Fibroblast of mammary gland (primary cell): Measurements from ENCODE around the gene RRP15.
A peak's percentile ranks its signal among the peaks of the same experiment; 100 is the strongest.

ENCODE experiments used
- DNase-seq: peaks from one replicate; pipeline ENCODE4 v3.0.0-alpha.2; 2010; ENCODE audit warnings: low read depth
- H3K4me3 ChIP-seq: 2 replicates; pipeline ENCODE4 v1.5.1; 2011; ENCODE audit warnings: low read depth, mild to moderate bottlenecking, low read length, moderate library complexity; ENCODE audit not compliant: control insufficient read depth
- TF ChIP-seq, protein P1 (sequence below): conservative IDR thresholded peaks from 2 replicates; pipeline ENCODE4 v1.5.1; 2011; ENCODE audit warnings: low read depth, low read length, inconsistent platforms; ENCODE audit not compliant: control insufficient read depth, insufficient read depth

The RRP15 gene

DNA sequence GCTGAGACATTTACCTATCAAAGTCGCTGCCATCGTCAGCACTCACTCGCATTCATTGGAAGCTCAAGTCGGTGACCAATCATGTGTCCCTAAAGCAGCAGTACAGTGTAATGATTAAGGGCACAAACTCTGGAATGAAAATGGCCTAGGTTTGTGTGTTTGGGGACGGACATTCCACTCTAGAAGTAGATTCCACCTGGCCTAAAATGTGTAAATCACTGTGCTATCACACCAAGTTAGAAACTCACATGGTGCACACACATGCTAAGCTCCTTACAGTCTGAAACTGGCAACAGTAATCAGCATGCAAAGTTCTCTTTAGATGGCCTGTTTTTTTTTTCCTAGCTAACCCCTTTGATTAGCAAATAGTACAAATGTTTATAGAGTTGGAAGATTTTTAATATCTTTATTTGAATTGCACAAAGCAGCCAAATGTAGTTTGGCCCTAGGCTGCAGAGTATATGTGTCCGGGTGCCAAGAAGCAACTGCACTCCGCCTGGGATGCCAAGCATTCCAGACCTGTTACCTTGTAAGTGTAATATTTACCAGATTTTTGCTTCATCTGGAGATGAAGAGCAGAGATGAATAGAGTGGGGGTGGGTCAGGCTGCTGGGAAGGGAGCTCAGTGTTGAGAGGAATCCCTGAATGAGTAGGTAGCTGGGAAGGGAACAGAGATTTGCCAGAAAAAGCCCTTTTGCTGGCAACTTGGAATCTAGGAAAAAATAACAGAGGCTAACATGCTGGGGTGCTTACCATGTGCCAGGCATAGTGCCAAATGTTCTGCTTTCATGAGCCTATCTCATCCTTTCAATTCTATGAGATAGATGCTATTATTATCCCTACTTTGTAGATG lies 95.3 kb downstream of the RRP15 start:
- peak; percentile 73 for DNase-seq
- TF ChIP-seq, protein P1, sequence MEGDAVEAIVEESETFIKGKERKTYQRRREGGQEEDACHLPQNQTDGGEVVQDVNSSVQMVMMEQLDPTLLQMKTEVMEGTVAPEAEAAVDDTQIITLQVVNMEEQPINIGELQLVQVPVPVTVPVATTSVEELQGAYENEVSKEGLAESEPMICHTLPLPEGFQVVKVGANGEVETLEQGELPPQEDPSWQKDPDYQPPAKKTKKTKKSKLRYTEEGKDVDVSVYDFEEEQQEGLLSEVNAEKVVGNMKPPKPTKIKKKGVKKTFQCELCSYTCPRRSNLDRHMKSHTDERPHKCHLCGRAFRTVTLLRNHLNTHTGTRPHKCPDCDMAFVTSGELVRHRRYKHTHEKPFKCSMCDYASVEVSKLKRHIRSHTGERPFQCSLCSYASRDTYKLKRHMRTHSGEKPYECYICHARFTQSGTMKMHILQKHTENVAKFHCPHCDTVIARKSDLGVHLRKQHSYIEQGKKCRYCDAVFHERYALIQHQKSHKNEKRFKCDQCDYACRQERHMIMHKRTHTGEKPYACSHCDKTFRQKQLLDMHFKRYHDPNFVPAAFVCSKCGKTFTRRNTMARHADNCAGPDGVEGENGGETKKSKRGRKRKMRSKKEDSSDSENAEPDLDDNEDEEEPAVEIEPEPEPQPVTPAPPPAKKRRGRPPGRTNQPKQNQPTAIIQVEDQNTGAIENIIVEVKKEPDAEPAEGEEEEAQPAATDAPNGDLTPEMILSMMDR: no peak
- no peak overlapping the region for H3K4me3 ChIP-seq

DNA sequence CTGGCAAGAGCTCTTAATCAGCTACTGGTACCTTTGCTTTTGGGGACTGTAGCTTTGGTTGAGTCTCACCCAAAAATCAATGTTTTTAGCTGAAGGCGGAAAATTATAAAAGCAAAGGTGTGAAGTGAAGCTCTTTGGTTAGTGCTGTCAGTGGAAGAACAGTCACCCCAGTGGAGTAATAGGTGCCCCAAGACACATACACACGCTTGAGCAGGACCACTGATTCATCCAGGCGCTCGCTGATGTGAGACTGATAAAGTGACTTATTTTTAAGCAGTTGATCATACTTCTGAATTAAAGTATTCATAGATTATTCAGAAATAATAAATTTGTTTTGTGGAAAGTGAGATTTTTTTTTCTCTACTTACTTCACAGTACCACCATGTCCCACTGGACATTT lies 97.2 kb downstream of the RRP15 start:
- TF ChIP-seq, protein P1: no peak
- no peak overlapping the region for H3K4me3 ChIP-seq
- no peak for DNase-seq

DNA sequence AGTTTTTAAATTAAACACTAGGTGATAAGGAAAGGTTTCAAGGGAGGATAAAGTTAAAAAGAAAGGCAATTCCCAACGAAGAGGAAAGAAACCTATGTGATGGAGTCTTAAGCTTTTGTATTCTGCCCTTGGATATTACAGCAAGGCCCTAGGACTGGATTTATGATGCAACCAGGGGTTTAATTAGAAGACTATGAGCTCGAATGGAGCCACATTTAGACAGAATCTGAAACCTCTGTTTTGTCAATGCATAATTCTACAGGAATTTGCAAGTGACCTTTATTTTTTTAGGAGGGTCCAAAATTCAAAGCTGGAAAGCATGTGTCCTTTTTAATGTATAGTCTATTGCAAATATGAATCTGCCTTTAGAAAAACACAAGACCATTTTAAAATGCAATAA lies 98.0 kb downstream of the RRP15 start:
- TF ChIP-seq, protein P1: no peak
- DNase-seq: no peak
- H3K4me3 ChIP-seq: no peak overlapping the region

DNA sequence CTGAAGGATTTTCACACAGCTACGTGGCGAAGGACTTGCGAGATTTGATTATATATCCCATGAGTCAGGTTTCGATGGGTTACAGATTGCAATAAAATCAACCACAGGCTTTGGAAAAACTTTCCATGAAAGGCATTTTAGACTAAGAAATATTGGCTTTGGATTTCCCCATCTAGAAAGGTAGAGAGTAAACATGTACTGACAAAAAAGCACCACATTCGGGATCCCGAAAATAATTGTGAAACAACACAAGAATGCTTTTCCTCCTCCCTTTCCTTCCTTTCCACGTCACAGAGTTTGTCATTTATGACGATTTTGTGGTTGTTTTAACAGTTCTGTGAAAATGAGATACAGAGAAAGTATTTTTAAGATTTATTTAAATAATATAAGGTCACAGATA lies 98.6 kb downstream of the RRP15 start:
- TF ChIP-seq, protein P1: no peak
- no peak overlapping the region for H3K4me3 ChIP-seq
- DNase-seq: peak; percentile 12

DNA sequence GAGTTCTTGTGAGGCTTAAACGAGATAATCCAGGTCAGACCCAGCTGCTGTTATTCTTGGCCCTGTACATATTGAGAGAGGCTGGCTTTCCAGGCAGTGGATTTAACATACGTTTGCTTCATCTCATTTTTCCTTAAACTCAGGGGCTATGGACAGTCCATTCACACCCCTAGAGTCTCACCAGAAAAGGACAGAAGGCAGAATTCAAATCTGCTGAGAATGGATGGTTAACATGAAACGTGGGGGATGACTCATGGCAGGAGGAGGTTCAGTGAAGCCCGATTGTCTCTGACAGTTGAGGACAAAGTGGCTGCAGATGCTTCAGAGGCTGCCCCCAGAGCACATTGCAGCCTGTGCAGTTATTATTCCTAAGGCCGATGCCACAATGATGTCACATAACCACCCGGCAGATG lies 99.5 kb downstream of the RRP15 start:
- H3K4me3 ChIP-seq: no peak overlapping the region
- DNase-seq: peak; percentile 42
- TF ChIP-seq, protein P1: no peak
